GM23338 (cell line): Measurements from ENCODE around the gene RAB13. TPM values are rescaled to one million over a fixed set of nuclear protein-coding genes. Genes with fewer than 3 reads are reported as not detected.
"Not testable (repeated sequence)": the region's sequence is repeated elsewhere in the genome, so short reads cannot be mapped to it uniquely, and the experiment has no call there.

Experiments used
- ATAC-seq: fragments of 200-7000 bp; cut with Tn5 transposase; 3 replicates; pipeline ENCODE4 v1.9.1; 2020
- DNase-seq: peaks from one replicate; pipeline ENCODE4 v3.0.0-alpha.2; 2015; ENCODE audit warnings: low spot score
- H2AFZ ChIP-seq: fragments of 200-600 bp; sonication (generic); 2 replicates; pipeline ENCODE4 v1.8.0; 2016; ENCODE audit warnings: antibody characterized with exemption, mild to moderate bottlenecking, moderate library complexity
- H3F3A ChIP-seq: fragments of 200-600 bp; sonication (generic); replicated peaks from 2 replicates; pipeline ENCODE4 v1.8.0; 2017; ENCODE audit warnings: antibody characterized with exemption, mixed run types, low read depth
- H3K27ac ChIP-seq: fragments of 200-600 bp; sonication (generic); 2 replicates; pipeline ENCODE4 v1.6.1; 2016; ENCODE audit warnings: low read depth
- H3K27me3 ChIP-seq: fragments of 200-600 bp; sonication (generic); 2 replicates; pipeline ENCODE4 v1.8.0; 2016; ENCODE audit warnings: mild to moderate bottlenecking, mixed run types, moderate library complexity; ENCODE audit not compliant: insufficient read depth
- H3K36me3 ChIP-seq: fragments of 200-600 bp; sonication (generic); 2 replicates; pipeline ENCODE4 v1.8.0; 2016; ENCODE audit warnings: mild to moderate bottlenecking; ENCODE audit not compliant: insufficient read depth
- H3K4me1 ChIP-seq: fragments of 200-600 bp; sonication (generic); 2 replicates; pipeline ENCODE4 v1.8.0; 2016; ENCODE audit warnings: mild to moderate bottlenecking, moderate library complexity; ENCODE audit not compliant: insufficient read depth
- H3K4me2 ChIP-seq: fragments of 200-600 bp; sonication (generic); 2 replicates; pipeline ENCODE4 v1.7.1; 2017; ENCODE audit warnings: mixed run types
- H3K4me3 ChIP-seq: fragments of 200-600 bp; sonication (generic); 2 replicates; pipeline ENCODE4 v1.6.1; 2016; ENCODE audit warnings: mixed run types
- H3K79me2 ChIP-seq: fragments of 200-600 bp; sonication (generic); replicated peaks from 2 replicates; pipeline ENCODE4 v1.8.0; 2017; ENCODE audit warnings: mild to moderate bottlenecking; ENCODE audit not compliant: insufficient read depth
- H3K9me2 ChIP-seq: fragments of 200-600 bp; sonication (generic); 2 replicates; pipeline ENCODE4 v1.8.0; 2017; ENCODE audit not compliant: insufficient read depth
- H4K20me1 ChIP-seq: fragments of 200-600 bp; sonication (generic); replicated peaks from 2 replicates; pipeline ENCODE4 v1.8.0; 2017; ENCODE audit warnings: mild to moderate bottlenecking; ENCODE audit not compliant: insufficient read depth
- H3K27ac Mint-ChIP-seq: 2 replicates; pipeline ENCODE4 v1.8.0; 2020; ENCODE audit warnings: inconsistent platforms, mild to moderate bottlenecking, moderate library complexity, mixed read lengths
- H3K27me3 Mint-ChIP-seq: 3 replicates; pipeline ENCODE4 v1.8.0; 2022; ENCODE audit warnings: low read depth, mild to moderate bottlenecking, moderate library complexity, mixed read lengths, inconsistent platforms; ENCODE audit not compliant: insufficient read depth, poor library complexity
- H3K36me3 Mint-ChIP-seq: 3 replicates; pipeline ENCODE4 v1.8.0; 2021; ENCODE audit warnings: low read depth, mild to moderate bottlenecking, inconsistent platforms, moderate library complexity, mixed read lengths
- H3K4me1 Mint-ChIP-seq: 3 replicates; pipeline ENCODE4 v1.8.0; 2020; ENCODE audit warnings: mild to moderate bottlenecking, inconsistent platforms, mixed read lengths
- H3K4me3 Mint-ChIP-seq: 3 replicates; pipeline ENCODE4 v1.8.0; 2021; ENCODE audit warnings: moderate library complexity, mild to moderate bottlenecking, inconsistent platforms, mixed read lengths
- H3K9me3 Mint-ChIP-seq: 3 replicates; pipeline ENCODE4 v1.8.0; 2020; ENCODE audit warnings: moderate library complexity, mild to moderate bottlenecking, inconsistent platforms, mixed read lengths
- POLR2AphosphoS5 ChIP-seq: IDR thresholded peaks from 2 replicates; pipeline ENCODE4 v1.6.1; 2016; ENCODE audit warnings: antibody characterized with exemption, low read depth
- ZNF331 ChIP-seq: fragments of 250-450 bp; sonication (Bioruptor Pico); IDR thresholded peaks from 2 replicates; pipeline ENCODE4 v1.5.0; 2020; ENCODE audit warnings: low read depth, mild to moderate bottlenecking, moderate library complexity
- ZNF462 ChIP-seq: fragments of 250-450 bp; sonication (Bioruptor Pico); IDR thresholded peaks from 2 replicates; pipeline ENCODE4 v1.5.0; 2020; ENCODE audit warnings: mild to moderate bottlenecking, moderate library complexity
- long read RNA-seq: library from polyadenylated mRNA; unstranded; transcript quantifications from one replicate; pipeline ENCODE4 v2.0.0, GENCODE V29; 2020; ENCODE audit not compliant: unreplicated experiment
- polyA plus RNA-seq: library from polyadenylated mRNA; unstranded; fragments of >200 nt; fragmentation: Nextera tagmentation; extraction: Ambion mirVana; gene quantifications from 2 replicates; pipeline ENCODE4 v1.2.1, GENCODE V29; 2016
- total RNA-seq: library from RNA; depleted of rRNA; stranded (reverse); fragments of >200 nt; shearing (Covaris generic); gene quantifications from 2 replicates; pipeline ENCODE4 v1.2.3, GENCODE V29; 2014; rRNA removed

Gene RAB13
- total RNA-seq, result 38.0 and 38.6 TPM in 2 replicates
- 171 and 177 TPM in 2 replicates for polyA plus RNA-seq
- long read RNA-seq, transcript RAB13-201 (8 exons, 1,176 nt), result major isoform, 140 of 141 reads
- long read RNA-seq, partial matches to known transcripts, result 0 of 141 reads
- long read RNA-seq, other reads (novel, unspliced or antisense), result 0 of 141 reads

GRCh38 chr1:153985941-153986761 lies at the start of gene RAB13:
TSS of gene RAB13 (minus strand) at chr1:153986339. CDS start at chr1:153986236, 103 bp downstream.
- TF ChIP-seq ZNF331 (no peak), ZNF462 (CRISPR knock-in tag) (no peak), POLR2AphosphoS5 (peak; percentile 40; the same call in 1 of the 2 replicates)
- peak within 1 kb of the TSS; percentile 94 for H3K27ac Mint-ChIP-seq
- Histone ChIP-seq H3F3A (peaks cover 5% of the 10 kb centered on the region), H3K4me3 (peak within 1 kb of the TSS; percentile 80), H3K4me2 (peak within 1 kb of the TSS; percentile 85), H2AFZ (peak within 1 kb of the TSS; percentile 78; the same call in 1 of the 2 replicates), H3K36me3 (peaks cover 12% of the 10 kb centered on the region), H3K27ac (peak within 1 kb of the TSS; percentile 83), H4K20me1 (peaks cover 8% of the 10 kb centered on the region), H3K4me1 (peaks cover 6% of the 10 kb centered on the region), H3K27me3 (no peaks in the 10 kb centered on the region), H3K9me2 (no peaks in the 10 kb centered on the region), H3K79me2 (peaks cover 24% of the 10 kb centered on the region)
- peaks cover 20% of the 10 kb centered on the region for H3K4me1 Mint-ChIP-seq
- peak; percentile 86 for ATAC-seq
- H3K4me3 Mint-ChIP-seq, result peak within 1 kb of the TSS; percentile 92
- peaks cover 21% of the 10 kb centered on the region for H3K27me3 Mint-ChIP-seq
- H3K36me3 Mint-ChIP-seq, result peaks cover 41% of the 10 kb centered on the region
- DNase-seq, result peak; percentile 91
- no peaks in the 10 kb centered on the region for H3K9me3 Mint-ChIP-seq

- not testable (repeated sequence) for H3K79me2 ChIP-seq, H3K9me3 Mint-ChIP-seq, H3K36me3 Mint-ChIP-seq, H3K27ac ChIP-seq, H3K36me3 ChIP-seq, H3F3A ChIP-seq, H3K4me3 ChIP-seq, H3K27me3 Mint-ChIP-seq, H3K4me1 ChIP-seq, H3K4me1 Mint-ChIP-seq, H3K4me3 Mint-ChIP-seq, H2AFZ ChIP-seq, H3K4me2 ChIP-seq, H3K9me2 ChIP-seq, DNase-seq, H3K27ac Mint-ChIP-seq, H4K20me1 ChIP-seq, H3K27me3 ChIP-seq, ATAC-seq
These were observed 47.6 kb upstream of the RAB13 start for GRCh38 chr1:154033697-154034096.
